Esophagus muscularis mucosa (tissue), 4 donors: ENCODE data around the gene SLC25A36.
"Not testable (repeated sequence)": the region's sequence is repeated elsewhere in the genome, so short reads cannot be mapped to it uniquely, and the experiment has no call there.

Source experiments
- EP300 ChIP-seq: sonication (generic); formaldehyde crosslinking; IDR thresholded peaks from one replicate; pipeline ENCODE4 v1.6.1; 2017; ENCODE audit warnings: antibody characterized with exemption
- POLR2A ChIP-seq: fragments of 450-650 bp; IDR thresholded peaks from one replicate; pipeline ENCODE4 v1.6.1; 2017; ENCODE audit warnings: antibody characterized with exemption, moderate library complexity, mild to moderate bottlenecking, low read depth
- POLR2AphosphoS5 ChIP-seq, 2 donors: sonication (generic); formaldehyde crosslinking; IDR thresholded peaks; one replicate each; pipeline ENCODE4 v1.6.1; 2017; ENCODE audit warnings: antibody characterized with exemption in 2 of 2
- TF ChIP-seq, protein P1 (sequence below), 3 experiments: fragments of 200-600 bp in 2 of 3; fragments of 450-650 bp in 1 of 3; sonication (generic) in 2 of 3; IDR thresholded peaks; one replicate each; pipeline ENCODE4 v1.5.1; 2017 to 2019; ENCODE audit warnings: antibody characterized with exemption in 3 of 3, mild to moderate bottlenecking in 2 of 3, moderate library complexity in 1 of 3

DNA sequence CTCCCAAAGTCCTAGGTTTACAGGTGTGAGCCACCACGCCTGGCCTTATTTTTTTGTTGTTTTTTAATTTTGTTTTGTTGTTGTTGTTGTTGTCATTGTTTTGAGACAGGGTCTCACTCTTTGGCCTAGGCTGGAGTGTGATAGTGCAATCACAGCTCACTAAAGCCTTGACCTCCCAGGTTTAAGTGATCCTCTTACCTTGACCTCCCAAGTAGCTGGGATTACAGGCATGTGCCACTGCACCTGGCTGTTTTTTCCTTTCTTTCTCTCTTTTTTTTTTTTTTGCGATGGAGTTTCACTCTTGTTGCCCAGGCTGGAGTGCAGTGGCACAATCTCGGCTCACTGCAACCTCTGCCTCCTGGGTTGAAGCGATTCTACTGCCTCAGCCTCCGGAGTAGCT, 10.1 kb downstream of the SLC25A36 start:
- not testable (repeated sequence) for TF ChIP-seq POLR2A; POLR2AphosphoS5 (IDR thresholded peaks at IDR 0.05); EP300
- TF ChIP-seq, protein P1, sequence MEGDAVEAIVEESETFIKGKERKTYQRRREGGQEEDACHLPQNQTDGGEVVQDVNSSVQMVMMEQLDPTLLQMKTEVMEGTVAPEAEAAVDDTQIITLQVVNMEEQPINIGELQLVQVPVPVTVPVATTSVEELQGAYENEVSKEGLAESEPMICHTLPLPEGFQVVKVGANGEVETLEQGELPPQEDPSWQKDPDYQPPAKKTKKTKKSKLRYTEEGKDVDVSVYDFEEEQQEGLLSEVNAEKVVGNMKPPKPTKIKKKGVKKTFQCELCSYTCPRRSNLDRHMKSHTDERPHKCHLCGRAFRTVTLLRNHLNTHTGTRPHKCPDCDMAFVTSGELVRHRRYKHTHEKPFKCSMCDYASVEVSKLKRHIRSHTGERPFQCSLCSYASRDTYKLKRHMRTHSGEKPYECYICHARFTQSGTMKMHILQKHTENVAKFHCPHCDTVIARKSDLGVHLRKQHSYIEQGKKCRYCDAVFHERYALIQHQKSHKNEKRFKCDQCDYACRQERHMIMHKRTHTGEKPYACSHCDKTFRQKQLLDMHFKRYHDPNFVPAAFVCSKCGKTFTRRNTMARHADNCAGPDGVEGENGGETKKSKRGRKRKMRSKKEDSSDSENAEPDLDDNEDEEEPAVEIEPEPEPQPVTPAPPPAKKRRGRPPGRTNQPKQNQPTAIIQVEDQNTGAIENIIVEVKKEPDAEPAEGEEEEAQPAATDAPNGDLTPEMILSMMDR (IDR thresholded peaks at IDR 0.05) = not testable (repeated sequence)
